AG09309 (cell line): ENCODE measurements around the gene ATF6.

Experiments
- DNase-seq: peaks from one replicate; pipeline ENCODE4 v3.0.0-alpha.2; 2010; ENCODE audit warnings: low read depth
- H3K4me3 ChIP-seq: 2 replicates; pipeline ENCODE4 v1.5.1; 2011; ENCODE audit warnings: mild to moderate bottlenecking, low read depth, low read length, moderate library complexity; ENCODE audit not compliant: control insufficient read depth
- CTCF ChIP-seq: IDR thresholded peaks from 2 replicates; pipeline ENCODE4 v1.5.1; 2011; ENCODE audit warnings: mild to moderate bottlenecking, low read depth, low read length, inconsistent platforms; ENCODE audit not compliant: insufficient read depth, control insufficient read depth; ENCODE audit errors: missing control alignments

ATF6 gene

GRCh38 chr1:161981735-161982506 lies 215.8 kb downstream of the ATF6 start:
- no peak for TF ChIP-seq CTCF
- no peak for DNase-seq
- H3K4me3 ChIP-seq: no peak overlapping the region

GRCh38 chr1:161982507-161982895 lies 216.4 kb downstream of the ATF6 start:
- no peak for TF ChIP-seq CTCF
- no peak for DNase-seq
- no peak overlapping the region for H3K4me3 ChIP-seq

- DNase-seq: no peak
- no peak overlapping the region for H3K4me3 ChIP-seq
- TF ChIP-seq CTCF: no peak
Observed at GRCh38 chr1:161982917-161983316, 216.8 kb downstream of the ATF6 start.

GRCh38 chr1:161983725-161984124 lies 217.6 kb downstream of the ATF6 start:
- H3K4me3 ChIP-seq: no peak overlapping the region
- TF ChIP-seq CTCF: no peak
- no peak for DNase-seq

GRCh38 chr1:161985301-161985822 lies 219.2 kb downstream of the ATF6 start:
- no peak for DNase-seq
- TF ChIP-seq CTCF: no peak
- H3K4me3 ChIP-seq: no peak overlapping the region

- no peak for TF ChIP-seq CTCF
- DNase-seq: peak; percentile 21
- H3K4me3 ChIP-seq: no peak overlapping the region
Observed at GRCh38 chr1:161986328-161986727, 220.2 kb downstream of the ATF6 start.
